Thoracic aorta (tissue), 2 donors: ENCODE data around the gene FAM13A. TPM values are rescaled to one million over a fixed set of nuclear protein-coding genes. Genes with fewer than 3 reads are reported as not detected.

Source experiments
- ATAC-seq: fragments of 150-250 bp; one replicate; pipeline ENCODE4 v1.8.0; 2017; ENCODE audit warnings: low read depth; ENCODE audit not compliant: insufficient number of reproducible peaks, low FRiP score
- DNase-seq: peaks from one replicate; pipeline ENCODE4 v3.0.0-alpha.2; 2020; ENCODE audit warnings: low spot score
- H3K27ac ChIP-seq, 2 donors: fragments of 200-600 bp; sonication (generic); 1 replicate in 1 of 2; 2 replicates in 1 of 2; pipeline ENCODE4 v1.5.1; 2016; ENCODE audit warnings: mild to moderate bottlenecking in 2 of 2, moderate library complexity in 2 of 2
- H3K27me3 ChIP-seq: fragments of 200-600 bp; sonication (generic); replicated peaks from 2 replicates; pipeline ENCODE4 v1.6.0; 2016; ENCODE audit warnings: mild to moderate bottlenecking; ENCODE audit not compliant: insufficient read depth
- H3K36me3 ChIP-seq: fragments of 200-600 bp; sonication (generic); one replicate; pipeline ENCODE4 v1.5.1; 2016
- H3K4me1 ChIP-seq, 2 donors: fragments of 200-600 bp; sonication (generic); 1 replicate in 1 of 2; 2 replicates in 1 of 2; pipeline versions ENCODE4 v1.5.1 to v1.6.0; 2016; ENCODE audit warnings: low read depth in 2 of 2, mild to moderate bottlenecking in 1 of 2; ENCODE audit not compliant: control insufficient read depth in 1 of 2
- H3K4me3 ChIP-seq: fragments of 200-600 bp; sonication (generic); 2 replicates; pipeline ENCODE4 v1.5.1; 2016; ENCODE audit warnings: mild to moderate bottlenecking
- H3K9me3 ChIP-seq: fragments of 200-600 bp; sonication (generic); 2 replicates; pipeline ENCODE4 v1.5.1; 2016
- total RNA-seq, 2 donors: library from RNA; depleted of rRNA; stranded (reverse); fragments of >200 nt; gene quantifications; one replicate each; pipeline versions ENCODE4 v1.1.0 to v1.2.3, GENCODE V29; 2016
- TF ChIP-seq, protein P1 (sequence below): fragments of 200-600 bp; sonication (generic); IDR thresholded peaks from one replicate; pipeline ENCODE4 v1.5.1; 2019; ENCODE audit warnings: antibody characterized with exemption

The FAM13A gene
- total RNA-seq, 2 donors from 2014 or later = 27.3 to 32.5 TPM

DNA sequence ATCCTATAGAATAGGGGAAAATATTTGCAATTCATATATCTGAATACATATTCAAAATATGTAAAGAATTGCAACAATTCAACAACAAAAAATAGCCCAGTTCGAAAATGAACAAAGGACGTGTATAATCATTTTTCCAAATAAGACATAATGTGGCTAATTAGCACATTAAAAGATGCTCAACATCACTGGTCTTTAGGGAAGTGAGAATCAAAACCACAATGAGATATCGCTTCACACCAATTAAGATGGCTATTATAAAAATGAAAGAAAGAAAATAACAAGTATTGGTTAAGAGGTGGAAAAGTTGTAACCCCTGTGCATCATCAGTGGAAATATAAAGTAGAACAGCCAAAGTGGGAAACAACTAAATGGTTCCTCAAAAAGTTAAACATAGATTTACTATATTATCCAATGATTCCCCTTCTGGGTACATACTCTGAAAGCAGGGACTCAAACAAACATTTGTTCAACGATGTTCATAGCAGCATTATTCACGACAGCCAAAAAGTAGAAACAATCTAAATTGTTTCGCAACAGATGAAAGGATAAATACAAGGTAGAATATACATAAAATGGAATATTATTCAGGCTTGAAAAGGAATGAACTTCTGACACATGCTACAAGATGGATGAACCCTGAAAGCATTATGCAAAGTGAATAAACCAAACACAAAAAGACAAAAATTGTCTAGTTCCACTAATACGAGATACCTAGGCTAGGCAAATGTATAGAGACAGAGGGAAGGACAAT, 12.7 kb downstream of the FAM13A start:
- TF ChIP-seq, protein P1, sequence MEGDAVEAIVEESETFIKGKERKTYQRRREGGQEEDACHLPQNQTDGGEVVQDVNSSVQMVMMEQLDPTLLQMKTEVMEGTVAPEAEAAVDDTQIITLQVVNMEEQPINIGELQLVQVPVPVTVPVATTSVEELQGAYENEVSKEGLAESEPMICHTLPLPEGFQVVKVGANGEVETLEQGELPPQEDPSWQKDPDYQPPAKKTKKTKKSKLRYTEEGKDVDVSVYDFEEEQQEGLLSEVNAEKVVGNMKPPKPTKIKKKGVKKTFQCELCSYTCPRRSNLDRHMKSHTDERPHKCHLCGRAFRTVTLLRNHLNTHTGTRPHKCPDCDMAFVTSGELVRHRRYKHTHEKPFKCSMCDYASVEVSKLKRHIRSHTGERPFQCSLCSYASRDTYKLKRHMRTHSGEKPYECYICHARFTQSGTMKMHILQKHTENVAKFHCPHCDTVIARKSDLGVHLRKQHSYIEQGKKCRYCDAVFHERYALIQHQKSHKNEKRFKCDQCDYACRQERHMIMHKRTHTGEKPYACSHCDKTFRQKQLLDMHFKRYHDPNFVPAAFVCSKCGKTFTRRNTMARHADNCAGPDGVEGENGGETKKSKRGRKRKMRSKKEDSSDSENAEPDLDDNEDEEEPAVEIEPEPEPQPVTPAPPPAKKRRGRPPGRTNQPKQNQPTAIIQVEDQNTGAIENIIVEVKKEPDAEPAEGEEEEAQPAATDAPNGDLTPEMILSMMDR = no peak
- Histone ChIP-seq H3K27me3 (no peaks in the 10 kb centered on the region), H3K27ac (no peak overlapping the region), H3K9me3 (no peaks in the 10 kb centered on the region), H3K4me3 (no peak overlapping the region), H3K36me3 (no peaks in the 10 kb centered on the region), H3K4me1 (peaks cover 0 to 7% of the 10 kb centered on the region in 2 donors)
- DNase-seq (no peak), ATAC-seq (no peak)

DNA sequence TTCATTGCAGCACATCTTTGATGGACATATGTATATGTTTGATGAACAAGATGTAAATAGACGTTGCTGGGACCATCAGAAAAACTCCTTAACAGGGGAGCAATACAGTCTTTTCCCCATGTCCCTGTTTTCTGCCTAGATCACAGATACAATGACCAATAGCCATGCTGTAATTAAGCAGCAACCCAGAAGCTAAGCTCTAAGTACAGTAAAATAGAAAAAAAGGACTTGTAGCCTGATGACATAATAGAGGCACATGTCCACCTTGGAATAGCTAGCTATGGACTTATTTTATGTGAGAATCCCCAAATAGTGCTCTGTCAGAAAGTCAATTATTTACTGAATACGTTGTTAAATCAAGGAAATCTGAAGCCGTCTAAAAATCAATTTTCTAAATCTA, 14.9 kb downstream of the FAM13A start:
- Histone ChIP-seq H3K27ac (no peak overlapping the region), H3K36me3 (no peaks in the 10 kb centered on the region), H3K27me3 (no peaks in the 10 kb centered on the region), H3K9me3 (no peaks in the 10 kb centered on the region), H3K4me1 (no peaks in the 10 kb centered on the region), H3K4me3 (no peak overlapping the region)
- ATAC-seq (no peak), DNase-seq (no peak)
- TF ChIP-seq, protein P1 = no peak

DNA sequence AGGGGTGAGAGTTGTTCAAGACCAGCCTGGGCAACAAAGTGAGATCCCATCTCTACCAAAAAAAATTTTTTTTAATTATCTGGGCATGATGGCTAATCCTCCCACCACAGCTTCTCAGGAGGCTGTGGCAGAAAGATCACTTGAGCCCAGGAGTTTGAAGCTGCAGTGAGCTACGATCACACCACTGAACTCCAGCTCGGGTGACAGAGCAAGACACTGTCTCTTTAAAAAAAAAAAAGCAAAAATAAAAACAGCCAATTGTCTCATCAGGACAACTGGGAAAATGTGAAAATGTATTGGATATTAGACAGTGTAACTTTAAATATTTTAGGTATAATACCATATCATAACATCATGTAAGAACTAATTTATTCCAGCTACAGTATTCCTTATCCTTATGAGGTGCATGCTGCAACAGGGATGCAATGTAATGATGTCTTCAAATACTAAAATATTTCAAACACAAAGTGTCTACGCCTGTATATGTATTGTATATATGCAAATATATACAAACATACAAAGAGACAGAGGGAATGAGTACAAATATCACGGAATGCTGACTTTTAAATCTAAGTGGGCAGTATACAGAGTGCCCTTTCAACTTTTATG, 17.2 kb downstream of the FAM13A start:
- Histone ChIP-seq H3K36me3 (no peaks in the 10 kb centered on the region), H3K4me3 (no peak overlapping the region), H3K27ac (no peak overlapping the region), H3K9me3 (no peaks in the 10 kb centered on the region), H3K27me3 (no peaks in the 10 kb centered on the region), H3K4me1 (no peaks in the 10 kb centered on the region)
- TF ChIP-seq, protein P1 = no peak
- no peak for DNase-seq
- no peak for ATAC-seq

DNA sequence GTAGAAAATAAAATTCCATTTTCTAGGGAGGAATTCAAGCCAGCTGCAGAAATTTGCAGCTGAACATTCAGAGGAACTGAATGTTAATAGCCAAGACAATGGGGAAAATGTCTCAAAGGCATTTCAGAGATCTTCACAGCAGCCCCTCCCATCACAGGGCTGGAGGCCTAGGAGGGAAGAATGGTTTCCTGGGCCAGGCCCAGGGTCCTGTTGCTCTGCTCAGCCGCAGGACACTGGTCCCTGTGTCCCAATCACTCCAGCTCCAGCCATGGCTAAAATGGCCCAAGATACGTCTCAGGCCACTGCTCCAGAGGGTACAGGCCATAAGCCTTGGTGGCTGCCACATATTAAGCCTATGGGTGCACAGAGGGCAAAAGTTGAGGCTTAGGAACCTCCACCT, 20.4 kb downstream of the FAM13A start:
- Histone ChIP-seq H3K4me3 (no peak overlapping the region), H3K27me3 (no peaks in the 10 kb centered on the region), H3K4me1 (no peaks in the 10 kb centered on the region), H3K9me3 (no peaks in the 10 kb centered on the region), H3K36me3 (no peaks in the 10 kb centered on the region), H3K27ac (no peak overlapping the region)
- TF ChIP-seq, protein P1 = no peak
- no peak for DNase-seq
- no peak for ATAC-seq

DNA sequence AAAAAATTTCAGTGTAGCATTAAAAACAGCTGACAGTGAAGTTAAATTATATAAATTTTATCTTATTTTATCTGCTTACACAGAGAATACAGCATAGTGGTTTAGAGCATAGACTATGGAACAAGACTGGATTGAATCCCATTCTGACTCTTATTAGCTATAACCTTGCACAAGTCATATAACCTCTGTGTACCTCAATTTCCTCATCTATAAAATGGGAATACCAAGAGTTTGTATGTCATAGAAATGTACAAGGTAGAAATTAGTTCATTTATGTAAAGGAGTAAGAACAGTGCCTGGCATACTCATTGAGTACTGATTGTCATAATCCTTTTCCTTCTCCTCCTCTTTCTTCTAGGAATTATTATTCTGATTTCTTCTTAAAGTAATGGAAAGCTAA, 25.7 kb downstream of the FAM13A start:
- Histone ChIP-seq H3K27ac (no peak overlapping the region), H3K4me3 (no peak overlapping the region), H3K27me3 (no peaks in the 10 kb centered on the region), H3K4me1 (no peaks in the 10 kb centered on the region), H3K36me3 (no peaks in the 10 kb centered on the region), H3K9me3 (no peaks in the 10 kb centered on the region)
- DNase-seq = no peak
- TF ChIP-seq, protein P1 = no peak
- no peak for ATAC-seq
